Bronchial epithelial cell (primary cell): ENCODE measurements around the gene EFNA5. TPM values are rescaled to one million over a fixed set of nuclear protein-coding genes. Genes with fewer than 3 reads are reported as not detected.

ENCODE experiments used
- DNase-seq: peaks from one replicate; pipeline ENCODE4 v3.0.0-alpha.2; 2010; ENCODE audit warnings: low read depth
- FAIRE-seq: peaks from 2 replicates; lab custom pipeline; 2011; peaks lifted over from hg19 to GRCh38; lab: Jason Lieb, UNC
- H3K27me3 ChIP-seq: 2 replicates; pipeline ENCODE4 v1.5.1; 2011; ENCODE audit warnings: low read length; ENCODE audit not compliant: control insufficient read depth, insufficient read depth
- H3K36me3 ChIP-seq: 2 replicates; pipeline ENCODE4 v1.5.1; 2011; ENCODE audit warnings: low read length; ENCODE audit not compliant: control insufficient read depth, insufficient read depth
- H3K4me3 ChIP-seq: 2 replicates; pipeline ENCODE4 v1.5.1; 2011; ENCODE audit warnings: mild to moderate bottlenecking, low read depth, low read length, control low read depth
- total RNA-seq: library from RNA; depleted of rRNA; stranded (reverse); fragments of >200 nt; gene quantifications from 2 replicates; pipeline ENCODE4 v1.2.1, GENCODE V29; 2014
- TF ChIP-seq, protein P1 (sequence below): IDR thresholded peaks from 2 replicates; pipeline ENCODE4 v1.5.1; 2011; ENCODE audit warnings: mild to moderate bottlenecking, moderate library complexity, low read length, control low read depth, inconsistent platforms; ENCODE audit not compliant: insufficient read depth, severe bottlenecking

Gene EFNA5
- total RNA-seq, 1 donor from 2014 or later, result 3.9 TPM

GRCh38 chr5:107532916-107533315, 137.8 kb downstream of the EFNA5 start:
- TF ChIP-seq, protein P1, sequence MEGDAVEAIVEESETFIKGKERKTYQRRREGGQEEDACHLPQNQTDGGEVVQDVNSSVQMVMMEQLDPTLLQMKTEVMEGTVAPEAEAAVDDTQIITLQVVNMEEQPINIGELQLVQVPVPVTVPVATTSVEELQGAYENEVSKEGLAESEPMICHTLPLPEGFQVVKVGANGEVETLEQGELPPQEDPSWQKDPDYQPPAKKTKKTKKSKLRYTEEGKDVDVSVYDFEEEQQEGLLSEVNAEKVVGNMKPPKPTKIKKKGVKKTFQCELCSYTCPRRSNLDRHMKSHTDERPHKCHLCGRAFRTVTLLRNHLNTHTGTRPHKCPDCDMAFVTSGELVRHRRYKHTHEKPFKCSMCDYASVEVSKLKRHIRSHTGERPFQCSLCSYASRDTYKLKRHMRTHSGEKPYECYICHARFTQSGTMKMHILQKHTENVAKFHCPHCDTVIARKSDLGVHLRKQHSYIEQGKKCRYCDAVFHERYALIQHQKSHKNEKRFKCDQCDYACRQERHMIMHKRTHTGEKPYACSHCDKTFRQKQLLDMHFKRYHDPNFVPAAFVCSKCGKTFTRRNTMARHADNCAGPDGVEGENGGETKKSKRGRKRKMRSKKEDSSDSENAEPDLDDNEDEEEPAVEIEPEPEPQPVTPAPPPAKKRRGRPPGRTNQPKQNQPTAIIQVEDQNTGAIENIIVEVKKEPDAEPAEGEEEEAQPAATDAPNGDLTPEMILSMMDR, result no peak
- Histone ChIP-seq H3K4me3 (no peak overlapping the region), H3K27me3 (no peaks in the 10 kb centered on the region), H3K36me3 (no peaks in the 10 kb centered on the region)
- DNase-seq (no peak), FAIRE-seq (peak; percentile 13)

DNA sequence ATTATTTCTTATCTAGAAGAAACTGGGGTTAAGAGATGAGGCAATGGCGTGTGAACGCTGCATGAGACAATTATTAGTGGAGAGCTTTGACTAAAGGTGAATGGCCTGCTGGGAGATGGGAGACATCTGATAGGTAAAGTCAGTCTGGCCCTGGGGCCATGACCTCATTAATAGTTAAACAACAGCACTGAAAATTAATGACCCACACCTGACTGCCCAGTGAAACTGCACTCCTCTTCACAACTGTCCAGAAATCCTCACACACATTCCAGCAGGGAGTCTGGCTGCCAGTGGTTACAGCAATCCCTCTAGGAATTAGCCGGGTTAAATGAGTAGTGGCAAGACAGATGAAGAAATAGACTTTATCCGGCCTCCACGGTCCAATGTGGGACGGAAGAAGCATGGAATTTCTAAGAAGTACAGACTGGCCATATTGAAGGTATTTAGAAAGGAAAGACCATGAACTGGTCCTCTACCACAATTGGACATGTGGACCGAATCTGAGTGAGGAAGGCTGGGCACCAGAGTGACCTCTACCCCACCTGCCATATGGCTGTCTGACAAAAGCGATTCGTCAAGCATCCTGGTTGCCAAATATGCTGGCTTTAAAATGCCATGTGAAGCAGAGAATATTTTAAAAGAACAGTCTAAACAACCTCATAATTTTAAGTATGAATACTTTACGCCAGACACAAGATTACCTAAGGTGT, 138.4 kb downstream of the EFNA5 start:
- no peaks in the 10 kb centered on the region for H3K36me3 ChIP-seq
- H3K4me3 ChIP-seq, result no peak overlapping the region
- DNase-seq (no peak), FAIRE-seq (no peak)
- no peaks in the 10 kb centered on the region for H3K27me3 ChIP-seq
- TF ChIP-seq, protein P1, result no peak

GRCh38 chr5:107531308-107531707, 139.4 kb downstream of the EFNA5 start:
- FAIRE-seq, result peak; percentile 68
- no peak for DNase-seq
- TF ChIP-seq, protein P1, result no peak
- Histone ChIP-seq H3K36me3 (no peaks in the 10 kb centered on the region), H3K27me3 (no peaks in the 10 kb centered on the region), H3K4me3 (no peak overlapping the region)

- no peak for FAIRE-seq
- no peak for DNase-seq
- Histone ChIP-seq H3K4me3 (no peak overlapping the region), H3K27me3 (no peaks in the 10 kb centered on the region), H3K36me3 (no peaks in the 10 kb centered on the region)
- TF ChIP-seq, protein P1, result no peak
Measured at GRCh38 chr5:107529618-107530017, 141.1 kb downstream of the EFNA5 start.

- DNase-seq (no peak), FAIRE-seq (no peak)
- H3K36me3 ChIP-seq, result no peaks in the 10 kb centered on the region
- H3K4me3 ChIP-seq, result no peak overlapping the region
- no peaks in the 10 kb centered on the region for H3K27me3 ChIP-seq
- TF ChIP-seq, protein P1, result no peak
Measured at GRCh38 chr5:107526270-107526937, 144.3 kb downstream of the EFNA5 start.
